Subcutaneous adipose tissue (tissue), 4 donors: ENCODE results near the gene NUP37. TPM values are rescaled to one million over a fixed set of nuclear protein-coding genes. Genes with fewer than 3 reads are reported as not detected.

Source experiments
- CTCF ChIP-seq: fragments of 450-650 bp; IDR thresholded peaks from one replicate; pipeline ENCODE4 v1.5.1; 2016; ENCODE audit warnings: low read depth, mild to moderate bottlenecking, control low read depth, antibody characterized with exemption, moderate library complexity
- total RNA-seq, 4 donors: library from RNA; depleted of rRNA; stranded (reverse); fragments of >200 nt; gene quantifications; one replicate each; pipeline ENCODE4 v1.1.0, GENCODE V29; 2016

The NUP37 gene
- total RNA-seq = 10 to 100 TPM; 13.6 to 18.9 (median 15.1) TPM

- TF ChIP-seq CTCF = no peak
Observed at GRCh38 chr12:102119674-102120563, at the start of gene NUP37, which contains the start of gene PARPBP. Gene NUP37, minus strand, starts transcription at chr12:102120114. Its CDS starts 1,596 bp downstream, at chr12:102118518. Gene PARPBP, plus strand, starts transcription at chr12:102120183. Its CDS starts 3,706 bp downstream, at chr12:102123889.

GRCh38 chr12:102167821-102168604, 48.1 kb upstream of the NUP37 start:
- no peak for TF ChIP-seq CTCF

GRCh38 chr12:102163383-102163782, 43.5 kb upstream of the NUP37 start:
- TF ChIP-seq CTCF = no peak

GRCh38 chr12:102144221-102144620, 24.3 kb upstream of the NUP37 start:
- TF ChIP-seq CTCF = no peak

GRCh38 chr12:102120886-102121285, 972 bp upstream of the NUP37 start:
- TF ChIP-seq CTCF = no peak

- no peak for TF ChIP-seq CTCF
Observed at GRCh38 chr12:102120564-102120873, 605 bp upstream of the NUP37 start.

- no peak for TF ChIP-seq CTCF
Observed at GRCh38 chr12:102118874-102119273, 1.0 kb downstream of the NUP37 start.
